GM20000 (cell line): ENCODE results near the gene CD81.
"Not testable (repeated sequence)": the region's sequence is repeated elsewhere in the genome, so short reads cannot be mapped to it uniquely, and the experiment has no call there.

Experiments used
- DNase-seq: peaks from one replicate; pipeline ENCODE4 v3.0.0; 2012; ENCODE audit warnings: low spot score
- CTCF ChIP-seq: IDR thresholded peaks from 2 replicates; pipeline ENCODE4 v1.5.1; 2012; ENCODE audit warnings: mild to moderate bottlenecking, control low read depth; ENCODE audit errors: extremely low read depth, missing control alignments

CD81 gene

GRCh38 chr11:2360081-2360642 lies 16.9 kb upstream of the CD81 start:
- no peak for TF ChIP-seq CTCF
- DNase-seq: no peak

- TF ChIP-seq CTCF: no peak
- DNase-seq: no peak
These were observed 15.5 kb upstream of the CD81 start for GRCh38 chr11:2361565-2361964.

- no peak for DNase-seq
- TF ChIP-seq CTCF: no peak
These were observed 14.7 kb upstream of the CD81 start for GRCh38 chr11:2362414-2362813.

GRCh38 chr11:2363130-2363529 lies 14.0 kb upstream of the CD81 start:
- no peak for DNase-seq
- TF ChIP-seq CTCF: no peak

GRCh38 chr11:2363577-2364370 lies 13.3 kb upstream of the CD81 start:
- no peak for TF ChIP-seq CTCF
- DNase-seq: no peak

- DNase-seq: not testable (repeated sequence)
These were observed 12.7 kb upstream of the CD81 start for GRCh38 chr11:2364386-2364785.

- TF ChIP-seq CTCF: no peak
- no peak for DNase-seq
These were observed 11.4 kb upstream of the CD81 start for GRCh38 chr11:2365571-2366210.
